Activated naive CD4-positive, alpha-beta T cell treated with anti-CD3 and anti-CD28 coated beads for 36 hours (primary cell): ENCODE data around the gene ADPRS. TPM values are rescaled to one million over a fixed set of nuclear protein-coding genes. Genes with fewer than 3 reads are reported as not detected.

Experiments
- CTCF ChIA-PET: fragments of 350-600 bp; sonication (Branson Sonifier 250); formaldehyde crosslinking; loops from one replicate; lab custom pipeline; 2021; ENCODE audit warnings: antibody characterized with exemption; lab: Charles Lee
- DNase-seq: peaks from one replicate; pipeline ENCODE4 v3.0.0-alpha.2; 2020
- H3K27ac Mint-ChIP-seq: one replicate; pipeline ENCODE4 v1.8.0; 2021; ENCODE audit warnings: mild to moderate bottlenecking, mixed read lengths
- H3K27me3 Mint-ChIP-seq: one replicate; pipeline ENCODE4 v1.8.0; 2021; ENCODE audit warnings: low read depth, mixed read lengths
- H3K36me3 Mint-ChIP-seq: one replicate; pipeline ENCODE4 v1.8.0; 2021; ENCODE audit warnings: low read depth, mixed read lengths
- H3K4me1 Mint-ChIP-seq: one replicate; pipeline ENCODE4 v1.8.0; 2021; ENCODE audit warnings: low read depth, mixed read lengths
- H3K4me3 Mint-ChIP-seq: one replicate; pipeline ENCODE4 v1.8.0; 2021; ENCODE audit warnings: mild to moderate bottlenecking, moderate library complexity, mixed read lengths
- H3K9me3 Mint-ChIP-seq: one replicate; pipeline ENCODE4 v1.8.0; 2021; ENCODE audit warnings: mixed read lengths
- intact Hi-C: fragments of 100-400 bp; cut with micrococcal nuclease; formaldehyde crosslinking; loops from one replicate; pipeline ENCODE4 v1.15.1; 2023
- total RNA-seq, 2 experiments: library from RNA; stranded (reverse); gene quantifications; one replicate each; pipeline ENCODE4 v1.2.3, GENCODE V29; 2021

The ADPRS gene
- total RNA-seq, 2 experiments from 2014 or later, result 23.2 to 24.6 TPM

- no peak for DNase-seq
- peaks cover 17% of the 10 kb centered on the region for H3K4me1 Mint-ChIP-seq
- no peak overlapping the region for H3K4me3 Mint-ChIP-seq
- intact Hi-C loops, result no loop called here
- H3K27me3 Mint-ChIP-seq, result peaks cover 6% of the 10 kb centered on the region
- peaks cover 10% of the 10 kb centered on the region for H3K36me3 Mint-ChIP-seq
- no peaks in the 10 kb centered on the region for H3K9me3 Mint-ChIP-seq
- no peak overlapping the region for H3K27ac Mint-ChIP-seq
- CTCF ChIA-PET, result interaction anchor here (0.7 to 1.2 kb wide), 2 partner anchors 9 to 37 kb away, joined by 3 read pairs; no protein-coding TSS in a partner anchor
Measured at GRCh38 chr1:36091141-36091540, 2.4 kb downstream of the ADPRS start.

GRCh38 chr1:36091698-36092097, 3.0 kb downstream of the ADPRS start:
- no peak overlapping the region for H3K27ac Mint-ChIP-seq
- intact Hi-C loops, result no loop called here
- no peaks in the 10 kb centered on the region for H3K9me3 Mint-ChIP-seq
- peaks cover 2% of the 10 kb centered on the region for H3K27me3 Mint-ChIP-seq
- H3K4me3 Mint-ChIP-seq, result no peak overlapping the region
- CTCF ChIA-PET, result no interaction called here
- peaks cover 17% of the 10 kb centered on the region for H3K4me1 Mint-ChIP-seq
- DNase-seq, result no peak
- peaks cover 10% of the 10 kb centered on the region for H3K36me3 Mint-ChIP-seq

- H3K27me3 Mint-ChIP-seq, result no peaks in the 10 kb centered on the region
- DNase-seq, result no peak
Measured at GRCh38 chr1:36092166-36092797, 3.6 kb downstream of the ADPRS start.

GRCh38 chr1:36092798-36093185, 4.1 kb downstream of the ADPRS start:
- H3K4me1 Mint-ChIP-seq, result peaks cover 17% of the 10 kb centered on the region
- CTCF ChIA-PET, result interaction anchor here (1.0 to 3.7 kb wide), 3 partner anchors 42 to 95 kb away, joined by 3 to 23 read pairs (median 5); partner anchors contain the start of gene TRAPPC3
- H3K27ac Mint-ChIP-seq, result peak overlapping the region; percentile 30
- no peak overlapping the region for H3K4me3 Mint-ChIP-seq
- no peaks in the 10 kb centered on the region for H3K27me3 Mint-ChIP-seq
- intact Hi-C loops, result no loop called here
- DNase-seq, result no peak
- H3K36me3 Mint-ChIP-seq, result peaks cover 10% of the 10 kb centered on the region
- no peaks in the 10 kb centered on the region for H3K9me3 Mint-ChIP-seq

More at GRCh38 chr1:36092166-36092797, 3.6 kb downstream of the ADPRS start:
- intact Hi-C loops, result no loop called here
- peaks cover 10% of the 10 kb centered on the region for H3K36me3 Mint-ChIP-seq
- H3K9me3 Mint-ChIP-seq, result no peaks in the 10 kb centered on the region
- H3K27ac Mint-ChIP-seq, result peak overlapping the region; percentile 30
- no peak overlapping the region for H3K4me3 Mint-ChIP-seq
- H3K4me1 Mint-ChIP-seq, result peaks cover 17% of the 10 kb centered on the region
- CTCF ChIA-PET, result interaction anchor here (1.0 to 3.7 kb wide), 3 partner anchors 43 to 96 kb away, joined by 3 to 23 read pairs (median 5); partner anchors contain the start of gene TRAPPC3

GRCh38 chr1:36093226-36093625, 4.5 kb downstream of the ADPRS start:
- Mint-ChIP-seq H3K27me3 (no peaks in the 10 kb centered on the region), H3K4me1 (peaks cover 15% of the 10 kb centered on the region), H3K4me3 (no peak overlapping the region), H3K9me3 (no peaks in the 10 kb centered on the region), H3K27ac (no peak overlapping the region), H3K36me3 (peaks cover 10% of the 10 kb centered on the region)
- intact Hi-C loops, result no loop called here
- DNase-seq, result no peak
- CTCF ChIA-PET, result interaction anchor here (1.7 to 3.7 kb wide), 2 partner anchors 42 to 56 kb away, joined by 5 to 23 read pairs; partner anchors contain the start of gene TRAPPC3

- Mint-ChIP-seq H3K9me3 (no peaks in the 10 kb centered on the region), H3K27ac (no peak overlapping the region), H3K27me3 (no peaks in the 10 kb centered on the region), H3K36me3 (peaks cover 10% of the 10 kb centered on the region), H3K4me1 (peaks cover 15% of the 10 kb centered on the region), H3K4me3 (no peak overlapping the region)
- intact Hi-C loops, result no loop called here
- CTCF ChIA-PET, result interaction anchor here (1.7 to 3.7 kb wide), 2 partner anchors 41 to 55 kb away, joined by 5 to 23 read pairs; partner anchors contain the start of gene TRAPPC3
- no peak for DNase-seq
Measured at GRCh38 chr1:36093929-36094328, 5.2 kb downstream of the ADPRS start.

- no peaks in the 10 kb centered on the region for H3K9me3 Mint-ChIP-seq
- no peak overlapping the region for H3K27ac Mint-ChIP-seq
- CTCF ChIA-PET, result interaction anchor here (0.5 to 3.7 kb wide), 4 partner anchors 8 to 97 kb away, joined by 3 to 23 read pairs (median 4); no protein-coding TSS in a partner anchor
- no peak for DNase-seq
- H3K4me1 Mint-ChIP-seq, result peaks cover 13% of the 10 kb centered on the region
- H3K4me3 Mint-ChIP-seq, result no peak overlapping the region
- peaks cover 7% of the 10 kb centered on the region for H3K36me3 Mint-ChIP-seq
- H3K27me3 Mint-ChIP-seq, result no peaks in the 10 kb centered on the region
- intact Hi-C loops, result no loop called here
Measured at GRCh38 chr1:36094621-36095061, 5.9 kb downstream of the ADPRS start.

GRCh38 chr1:36095760-36096405, 7.2 kb downstream of the ADPRS start:
- intact Hi-C loops, result loop anchor here (1.0 kb wide), 1 partner anchor 189 kb away; no protein-coding TSS in a partner anchor
- H3K27ac Mint-ChIP-seq, result no peak overlapping the region
- H3K4me1 Mint-ChIP-seq, result peaks cover 10% of the 10 kb centered on the region
- no peaks in the 10 kb centered on the region for H3K9me3 Mint-ChIP-seq
- no peak overlapping the region for H3K4me3 Mint-ChIP-seq
- peaks cover 6% of the 10 kb centered on the region for H3K36me3 Mint-ChIP-seq
- CTCF ChIA-PET, result interaction anchor here (0.6 to 3.7 kb wide), 6 partner anchors 7 to 92 kb away, joined by 3 to 23 read pairs (median 6); no protein-coding TSS in a partner anchor
- no peaks in the 10 kb centered on the region for H3K27me3 Mint-ChIP-seq
- no peak for DNase-seq

GRCh38 chr1:36096500-36097432, 8.1 kb downstream of the ADPRS start:
- Mint-ChIP-seq H3K27ac (no peak overlapping the region), H3K4me3 (no peak overlapping the region), H3K36me3 (peaks cover 4% of the 10 kb centered on the region), H3K9me3 (no peaks in the 10 kb centered on the region), H3K27me3 (no peaks in the 10 kb centered on the region), H3K4me1 (peaks cover 8% of the 10 kb centered on the region)
- intact Hi-C loops, result loop anchor here (1.0 kb wide), 1 partner anchor 189 kb away; no protein-coding TSS in a partner anchor
- no peak for DNase-seq
- CTCF ChIA-PET, result interaction anchor here (0.6 to 2.1 kb wide), 3 partner anchors 38 to 95 kb away, joined by 4 to 7 read pairs (median 7); no protein-coding TSS in a partner anchor

GRCh38 chr1:36097693-36098585, 9.2 kb downstream of the ADPRS start:
- DNase-seq, result no peak
- CTCF ChIA-PET, result interaction anchor here (0.6 to 2.1 kb wide), 5 partner anchors 36 to 189 kb away, joined by 3 to 7 read pairs (median 5); no protein-coding TSS in a partner anchor
- intact Hi-C loops, result no loop called here
- no peak overlapping the region for H3K27ac Mint-ChIP-seq
- no peak overlapping the region for H3K4me3 Mint-ChIP-seq
- peaks cover 4% of the 10 kb centered on the region for H3K4me1 Mint-ChIP-seq
- no peaks in the 10 kb centered on the region for H3K9me3 Mint-ChIP-seq
- H3K27me3 Mint-ChIP-seq, result no peaks in the 10 kb centered on the region
- no peaks in the 10 kb centered on the region for H3K36me3 Mint-ChIP-seq
